NCI-H2107 treated with DMSO at 0.1 percent for 48 hours (cell line): Measurements from ENCODE around the gene DMWD.
"Not testable (repeated sequence)": the region's sequence is repeated elsewhere in the genome, so short reads cannot be mapped to it uniquely, and the experiment has no call there.

Experiments
- DNase-seq: peaks from one replicate; lab custom pipeline; 2025; ENCODE audit not compliant: unreplicated experiment; lab: John Stamatoyannopoulos, UW

The DMWD gene

GRCh38 chr19:45753548-45753947, 39.1 kb downstream of the DMWD start:
- no peak for DNase-seq

DNA sequence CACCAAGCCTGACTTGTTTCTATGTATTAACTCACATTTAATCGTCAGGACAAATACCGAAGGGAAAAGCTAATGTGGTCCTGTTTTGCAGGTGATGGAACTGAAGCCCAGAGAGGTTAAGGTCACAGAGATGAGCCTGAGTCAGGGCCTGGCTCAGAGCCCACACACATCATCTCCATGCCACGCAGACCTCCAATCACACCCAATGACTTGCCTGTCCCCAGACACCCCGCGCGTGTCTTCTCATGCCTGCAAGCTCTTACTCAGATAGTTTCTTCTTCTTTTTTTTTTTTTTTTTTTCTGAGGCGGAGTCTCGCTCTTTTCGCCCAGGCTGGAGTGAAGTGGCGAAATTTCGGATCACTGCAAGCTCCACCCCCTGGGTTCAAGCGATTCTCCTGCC, 40.0 kb downstream of the DMWD start:
- no peak for DNase-seq

DNA sequence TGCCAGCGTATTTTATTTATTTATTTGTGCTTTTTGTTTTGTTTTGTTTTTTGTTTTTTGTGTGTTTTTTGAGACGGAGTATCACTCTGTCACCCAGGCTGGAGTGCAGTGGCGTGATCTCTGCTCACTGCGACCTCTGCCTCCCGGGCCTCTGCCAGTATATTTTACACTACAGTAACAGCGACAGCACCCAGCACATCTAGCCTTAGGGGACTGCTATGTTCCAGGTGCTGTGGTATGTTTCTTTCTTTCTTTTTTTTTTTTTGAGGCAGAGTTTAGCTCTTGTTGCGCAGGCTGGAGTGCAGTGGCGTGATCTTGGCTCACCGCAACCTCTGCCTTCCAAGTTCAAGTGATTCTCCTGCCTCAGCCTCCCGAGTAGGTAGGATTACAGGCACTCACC, 41.2 kb downstream of the DMWD start:
- not testable (repeated sequence) for DNase-seq

DNA sequence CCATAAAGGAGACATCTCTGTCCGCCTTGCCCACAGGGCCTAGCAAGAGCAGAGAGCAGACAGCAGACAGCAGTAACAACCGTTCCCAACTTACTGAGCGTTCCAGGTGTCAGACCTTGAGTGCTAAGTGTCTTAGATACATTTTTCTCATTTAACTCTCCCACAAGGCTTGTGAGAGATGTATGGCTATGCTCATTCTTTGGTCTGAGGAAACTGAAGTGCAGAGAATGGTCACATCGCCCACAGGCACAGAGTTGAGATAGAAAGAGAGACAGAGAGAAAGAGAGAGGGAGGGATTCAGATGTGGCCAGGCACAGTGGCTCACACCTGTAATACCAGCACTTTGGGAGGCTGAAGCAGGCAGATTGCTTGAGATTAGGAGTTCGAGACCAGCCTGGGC, 45.1 kb downstream of the DMWD start:
- no peak for DNase-seq

DNA sequence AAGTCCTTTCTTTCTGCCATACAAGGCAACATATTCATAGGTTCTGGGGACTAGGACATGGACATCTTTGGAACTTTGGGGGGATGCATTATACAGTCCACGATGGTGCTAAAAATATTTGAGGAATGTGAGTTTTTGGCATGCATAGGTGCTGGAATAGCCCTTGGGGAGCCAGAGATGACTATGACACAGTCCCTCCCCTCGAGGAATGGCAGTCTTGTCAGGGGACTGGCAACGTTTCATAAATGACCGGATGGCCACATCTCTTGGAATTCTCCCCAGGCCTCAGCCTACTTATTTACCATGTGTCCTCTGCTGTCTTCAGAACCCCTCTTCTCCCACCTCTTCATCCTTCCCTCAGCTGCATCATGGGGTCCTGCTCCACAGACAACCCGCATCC, 45.8 kb downstream of the DMWD start:
- no peak for DNase-seq

DNA sequence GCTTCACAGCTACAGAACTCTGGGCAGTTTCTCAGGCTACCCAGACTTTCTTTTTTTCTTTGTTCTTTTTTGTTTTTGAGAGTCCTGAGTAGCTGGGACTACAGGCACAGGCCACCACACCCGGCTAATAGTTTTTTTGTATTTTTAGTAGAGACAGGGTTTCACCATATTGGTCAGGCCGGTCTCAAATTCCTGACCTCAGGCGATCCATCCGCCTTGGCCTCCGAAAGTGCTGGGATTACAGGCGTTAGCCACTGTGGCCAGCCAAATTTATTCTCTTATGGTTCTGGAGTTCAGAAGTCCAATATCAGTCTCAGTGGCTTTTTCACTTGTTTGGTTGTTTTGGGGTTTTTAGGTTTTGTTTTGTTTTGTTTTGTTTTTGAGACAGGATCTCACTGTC, 47.0 kb downstream of the DMWD start:
- DNase-seq = no peak

DNA sequence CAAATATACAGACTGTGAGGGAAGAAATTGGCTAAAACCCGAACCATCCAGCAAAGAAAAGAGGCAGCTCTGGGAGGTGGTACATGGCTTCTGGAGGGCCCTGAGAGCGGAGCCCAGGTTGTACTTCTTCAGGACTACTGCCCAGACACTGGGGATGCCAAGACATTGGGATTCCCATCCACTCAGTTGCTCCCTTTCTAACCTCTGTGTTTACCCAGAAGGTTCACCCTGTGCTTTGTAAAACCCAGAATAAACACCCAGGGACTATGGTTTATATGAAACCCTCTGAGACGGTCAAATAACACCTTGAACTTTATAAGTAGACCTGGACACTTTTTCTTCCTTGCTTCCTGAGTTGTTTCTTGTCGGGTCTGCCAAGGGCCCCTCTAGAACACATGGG, 49.7 kb downstream of the DMWD start:
- no peak for DNase-seq

DNA sequence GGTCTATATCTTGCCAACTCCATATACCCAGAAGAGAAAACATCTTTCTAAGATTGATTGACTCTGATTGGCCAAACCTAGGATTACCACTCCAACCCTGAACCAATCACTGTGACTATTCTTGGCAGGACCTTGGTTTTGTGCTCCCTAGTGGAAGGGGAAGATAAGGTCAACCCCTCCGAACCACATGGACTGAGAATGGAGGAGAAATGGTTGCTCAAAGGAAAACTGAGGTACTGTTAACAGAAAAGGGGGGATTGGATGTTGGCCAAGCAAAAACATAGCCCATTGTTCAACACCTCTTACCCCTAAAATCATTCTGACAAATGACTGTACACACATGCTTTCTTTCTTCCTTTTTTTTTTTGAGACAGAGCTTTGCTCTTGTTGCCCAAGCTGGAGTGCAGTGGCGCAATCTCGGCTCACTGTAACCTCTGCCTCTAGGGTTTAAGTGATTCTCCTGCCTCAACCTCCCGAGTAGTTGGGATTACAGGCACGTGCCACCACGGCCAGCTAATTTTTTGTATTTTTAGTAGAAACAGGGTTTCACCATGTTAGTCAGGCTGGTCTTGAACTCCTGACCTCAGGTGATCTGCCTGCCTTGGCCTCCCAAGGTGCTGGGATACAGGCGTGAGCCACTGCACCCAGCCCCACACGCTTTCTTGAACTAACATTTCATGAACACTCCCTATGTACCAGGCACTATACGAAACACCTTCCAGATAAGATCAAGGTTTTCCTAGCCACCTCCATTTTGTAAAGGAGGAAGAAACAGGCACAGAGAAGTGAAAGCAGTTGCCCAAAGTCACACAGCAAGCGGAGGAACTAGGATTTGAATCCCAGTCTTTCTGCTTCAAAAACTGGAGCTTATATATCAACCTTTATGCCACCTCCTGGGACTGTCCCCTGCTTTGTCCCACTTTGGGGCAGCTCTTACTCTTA, 52.9 kb downstream of the DMWD start:
- no peak for DNase-seq

- no peak for DNase-seq
These were observed 59.4 kb downstream of the DMWD start, which contains the start of gene MEIOSIN for GRCh38 chr19:45733160-45733810. TSS of gene MEIOSIN (plus strand) at chr19:45733439. CDS start at chr19:45735377, 1,938 bp downstream.
